ENCODE data around the gene IPO8. TPM values are rescaled to one million over a fixed set of nuclear protein-coding genes. Genes with fewer than 3 reads are reported as not detected.

The IPO8 gene
- polyA plus RNA-seq, 1 experiment: 19.6 TPM

DNA sequence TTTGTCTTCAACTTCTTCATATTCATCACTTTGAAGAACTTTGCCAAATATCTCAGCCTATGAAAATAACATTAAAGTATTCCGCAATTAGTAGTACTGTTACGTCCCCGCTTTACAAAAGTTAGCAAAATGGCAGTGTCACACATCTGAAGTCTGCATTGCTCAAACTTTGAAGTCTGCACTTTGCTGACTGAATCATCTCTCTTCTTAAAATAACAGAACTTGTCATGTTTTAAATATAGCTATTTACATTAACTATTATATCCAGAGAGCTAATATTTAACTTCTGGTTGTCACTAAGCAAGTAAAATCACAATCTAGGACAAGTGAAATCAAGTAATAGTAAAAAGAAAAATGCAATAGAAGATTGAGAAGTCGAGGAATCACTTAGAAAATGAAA, 34.5 kb downstream of the IPO8 start:
- TF ChIP-seq, protein P1, sequence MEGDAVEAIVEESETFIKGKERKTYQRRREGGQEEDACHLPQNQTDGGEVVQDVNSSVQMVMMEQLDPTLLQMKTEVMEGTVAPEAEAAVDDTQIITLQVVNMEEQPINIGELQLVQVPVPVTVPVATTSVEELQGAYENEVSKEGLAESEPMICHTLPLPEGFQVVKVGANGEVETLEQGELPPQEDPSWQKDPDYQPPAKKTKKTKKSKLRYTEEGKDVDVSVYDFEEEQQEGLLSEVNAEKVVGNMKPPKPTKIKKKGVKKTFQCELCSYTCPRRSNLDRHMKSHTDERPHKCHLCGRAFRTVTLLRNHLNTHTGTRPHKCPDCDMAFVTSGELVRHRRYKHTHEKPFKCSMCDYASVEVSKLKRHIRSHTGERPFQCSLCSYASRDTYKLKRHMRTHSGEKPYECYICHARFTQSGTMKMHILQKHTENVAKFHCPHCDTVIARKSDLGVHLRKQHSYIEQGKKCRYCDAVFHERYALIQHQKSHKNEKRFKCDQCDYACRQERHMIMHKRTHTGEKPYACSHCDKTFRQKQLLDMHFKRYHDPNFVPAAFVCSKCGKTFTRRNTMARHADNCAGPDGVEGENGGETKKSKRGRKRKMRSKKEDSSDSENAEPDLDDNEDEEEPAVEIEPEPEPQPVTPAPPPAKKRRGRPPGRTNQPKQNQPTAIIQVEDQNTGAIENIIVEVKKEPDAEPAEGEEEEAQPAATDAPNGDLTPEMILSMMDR (IDR thresholded peaks at IDR 0.05; ENCODE audit: low read depth, low read length): no peak
- no peaks in the 10 kb centered on the region for H3K9me3 ChIP-seq (ENCODE audit: control insufficient read depth, insufficient read depth, low read length)
- H3K27me3 ChIP-seq (ENCODE audit: control insufficient read depth, insufficient read depth, low read length): no peaks in the 10 kb centered on the region
- ChIA-PET CTCF (interaction anchor here (0.7 kb wide), 1 partner anchor 12 kb away, joined by 3 read pairs; no protein-coding TSS in a partner anchor), POLR2A (no interaction called here)
- DNase-seq (ENCODE audit: low read depth, low spot score): no peak
- H3K4me3 ChIP-seq (ENCODE audit: low read depth, low read length): no peak overlapping the region
- no peak overlapping the region for H3K27ac ChIP-seq (ENCODE audit: low read depth, low read length)

DNA sequence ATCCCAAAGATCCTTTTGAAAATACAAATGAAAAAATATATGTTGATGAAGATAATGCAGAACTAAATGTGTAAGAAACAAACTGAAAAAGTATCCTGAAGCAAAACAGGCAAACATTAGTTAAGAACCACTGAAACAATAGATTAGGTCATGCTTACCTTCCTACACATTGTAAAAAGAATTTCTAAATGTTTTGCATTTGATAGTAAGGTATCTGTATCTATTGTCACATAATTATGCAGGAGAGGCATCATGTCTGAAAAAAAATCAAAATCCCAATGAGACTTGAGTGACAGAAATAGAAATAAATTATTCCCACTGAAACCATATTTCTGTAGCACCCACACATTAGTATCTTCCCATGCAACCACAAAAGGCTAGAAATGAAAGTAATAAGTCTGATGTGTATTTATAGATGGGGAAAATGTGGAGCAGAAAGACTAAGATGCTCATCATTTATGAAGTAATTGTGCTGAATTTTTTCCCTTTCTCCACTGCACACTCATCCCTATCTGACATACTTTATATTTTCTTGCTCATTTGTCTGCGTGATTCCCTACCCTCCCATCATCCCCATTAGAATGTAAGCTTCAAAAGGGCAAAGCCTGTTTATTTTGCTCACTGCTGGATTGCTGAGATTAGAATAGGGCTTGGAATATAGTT, 43.5 kb downstream of the IPO8 start:
- Histone ChIP-seq H3K4me3 (ENCODE audit: low read depth, low read length) (no peak overlapping the region), H3K9me3 (ENCODE audit: control insufficient read depth, insufficient read depth, low read length) (no peaks in the 10 kb centered on the region), H3K27me3 (ENCODE audit: control insufficient read depth, insufficient read depth, low read length) (no peaks in the 10 kb centered on the region), H3K27ac (ENCODE audit: low read depth, low read length) (no peak overlapping the region)
- no peak for DNase-seq (ENCODE audit: low read depth, low spot score)
- CTCF ChIA-PET: no interaction called here
- TF ChIP-seq, protein P1 (IDR thresholded peaks at IDR 0.05; ENCODE audit: low read depth, low read length): no peak
- POLR2A ChIA-PET: no interaction called here

DNA sequence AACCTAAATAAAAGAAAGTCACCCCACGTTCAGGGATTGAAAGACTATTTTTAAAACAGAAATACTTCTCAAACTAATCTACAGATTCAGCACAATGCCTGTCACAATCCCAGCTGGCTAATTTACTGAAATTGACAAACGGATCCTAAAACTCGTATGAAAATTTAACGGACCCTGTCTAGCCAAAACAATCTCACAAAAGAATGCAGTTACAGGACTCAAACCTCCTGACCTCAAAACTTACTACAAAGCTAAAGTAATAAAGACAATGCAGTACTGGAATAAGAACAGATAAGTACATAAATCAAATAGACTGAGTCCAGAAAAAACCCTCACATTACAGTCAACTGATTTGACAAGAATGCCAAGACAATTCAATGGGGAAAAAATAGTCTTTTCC, 48.8 kb downstream of the IPO8 start:
- Histone ChIP-seq H3K4me3 (ENCODE audit: low read depth, low read length) (no peak overlapping the region), H3K27me3 (ENCODE audit: control insufficient read depth, insufficient read depth, low read length) (no peaks in the 10 kb centered on the region), H3K9me3 (ENCODE audit: control insufficient read depth, insufficient read depth, low read length) (no peaks in the 10 kb centered on the region), H3K27ac (ENCODE audit: low read depth, low read length) (no peak overlapping the region)
- DNase-seq (ENCODE audit: low read depth, low spot score): no peak
- ChIA-PET POLR2A (no interaction called here), CTCF (no interaction called here)
- TF ChIP-seq, protein P1 (IDR thresholded peaks at IDR 0.05; ENCODE audit: low read depth, low read length): no peak

DNA sequence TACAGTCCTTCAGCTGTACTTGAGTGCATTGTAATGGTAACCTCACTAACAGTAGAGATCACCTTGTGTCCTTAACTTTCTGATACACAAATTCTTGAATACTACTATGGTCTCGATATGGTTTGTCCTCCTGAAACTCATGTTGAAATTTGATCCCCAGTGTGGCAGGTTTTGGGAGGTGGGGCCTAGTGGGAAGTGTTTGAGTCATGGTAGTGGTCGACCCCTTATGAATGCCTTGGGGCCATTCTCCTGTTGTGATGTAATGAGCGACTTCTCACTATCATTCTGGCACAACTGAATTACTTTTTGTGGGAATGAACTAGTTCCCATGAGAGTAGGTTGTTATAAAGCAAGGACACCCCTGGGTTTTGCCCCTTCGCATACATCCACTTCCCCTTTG, 52.3 kb downstream of the IPO8 start:
- Histone ChIP-seq H3K27ac (ENCODE audit: low read depth, low read length) (no peak overlapping the region), H3K27me3 (ENCODE audit: control insufficient read depth, insufficient read depth, low read length) (no peaks in the 10 kb centered on the region), H3K4me3 (ENCODE audit: low read depth, low read length) (no peak overlapping the region), H3K9me3 (ENCODE audit: control insufficient read depth, insufficient read depth, low read length) (no peaks in the 10 kb centered on the region)
- POLR2A ChIA-PET: no interaction called here
- DNase-seq (ENCODE audit: low read depth, low spot score): no peak
- CTCF ChIA-PET: no interaction called here
- TF ChIP-seq, protein P1 (IDR thresholded peaks at IDR 0.05; ENCODE audit: low read depth, low read length): no peak

DNA sequence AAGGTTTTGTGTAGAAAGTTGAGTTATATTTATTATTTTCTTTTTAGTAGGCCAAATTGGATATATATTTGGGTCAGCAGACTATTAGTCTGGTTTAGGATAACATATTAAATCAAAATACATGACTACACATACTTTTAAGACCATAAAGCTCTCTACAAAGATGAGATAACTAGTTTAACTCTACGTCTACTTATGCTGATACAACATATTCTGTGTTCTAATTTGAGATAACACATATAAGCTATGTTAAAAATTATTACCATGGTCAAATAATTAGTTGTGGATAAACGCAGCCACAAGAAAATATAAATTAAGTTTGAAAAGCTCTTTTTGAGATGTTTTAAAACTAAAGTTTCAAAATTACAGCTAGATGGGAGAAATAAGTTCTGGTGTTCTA, 55.3 kb downstream of the IPO8 start:
- no peaks in the 10 kb centered on the region for H3K27me3 ChIP-seq (ENCODE audit: control insufficient read depth, insufficient read depth, low read length)
- ChIA-PET CTCF (interaction anchor here (0.9 kb wide), 1 partner anchor 207 kb away, joined by 3 read pairs; no protein-coding TSS in a partner anchor), POLR2A (no interaction called here)
- no peaks in the 10 kb centered on the region for H3K9me3 ChIP-seq (ENCODE audit: control insufficient read depth, insufficient read depth, low read length)
- TF ChIP-seq, protein P1 (IDR thresholded peaks at IDR 0.05; ENCODE audit: low read depth, low read length): no peak
- H3K27ac ChIP-seq (ENCODE audit: low read depth, low read length): no peak overlapping the region
- no peak for DNase-seq (ENCODE audit: low read depth, low spot score)
- H3K4me3 ChIP-seq (ENCODE audit: low read depth, low read length): no peak overlapping the region
